C4-2B (cell line): ENCODE results near the gene MBL2.

ENCODE experiments used
- ZFX ChIP-seq: fragments of 450-650 bp; IDR thresholded peaks from 2 replicates; pipeline ENCODE4 v1.6.1; 2017
- TF ChIP-seq, protein P1 (sequence below): fragments of 450-650 bp; conservative IDR thresholded peaks from 2 replicates; pipeline ENCODE4 v1.5.1; 2017; ENCODE audit warnings: mild to moderate bottlenecking

DNA sequence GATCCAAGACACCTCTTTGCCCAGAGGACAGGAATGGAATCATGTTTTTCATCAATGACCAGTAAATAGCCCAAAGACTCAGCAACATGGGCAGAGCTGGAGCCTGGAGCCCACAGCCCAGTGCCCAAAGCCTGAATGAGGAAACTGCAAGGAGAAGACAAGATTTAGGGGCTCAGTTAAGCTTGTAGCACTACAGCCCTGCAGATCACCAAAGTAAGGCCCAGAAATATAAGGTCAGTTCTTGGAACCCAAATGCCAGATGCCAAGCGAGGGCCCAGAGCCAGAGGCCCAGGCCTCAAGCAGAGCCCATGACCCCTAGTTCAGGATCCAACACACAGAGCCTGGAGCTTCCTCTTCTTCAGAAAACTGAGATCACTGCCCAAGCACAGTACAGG lies 32.4 kb downstream of the MBL2 start:
- TF ChIP-seq, protein P1, sequence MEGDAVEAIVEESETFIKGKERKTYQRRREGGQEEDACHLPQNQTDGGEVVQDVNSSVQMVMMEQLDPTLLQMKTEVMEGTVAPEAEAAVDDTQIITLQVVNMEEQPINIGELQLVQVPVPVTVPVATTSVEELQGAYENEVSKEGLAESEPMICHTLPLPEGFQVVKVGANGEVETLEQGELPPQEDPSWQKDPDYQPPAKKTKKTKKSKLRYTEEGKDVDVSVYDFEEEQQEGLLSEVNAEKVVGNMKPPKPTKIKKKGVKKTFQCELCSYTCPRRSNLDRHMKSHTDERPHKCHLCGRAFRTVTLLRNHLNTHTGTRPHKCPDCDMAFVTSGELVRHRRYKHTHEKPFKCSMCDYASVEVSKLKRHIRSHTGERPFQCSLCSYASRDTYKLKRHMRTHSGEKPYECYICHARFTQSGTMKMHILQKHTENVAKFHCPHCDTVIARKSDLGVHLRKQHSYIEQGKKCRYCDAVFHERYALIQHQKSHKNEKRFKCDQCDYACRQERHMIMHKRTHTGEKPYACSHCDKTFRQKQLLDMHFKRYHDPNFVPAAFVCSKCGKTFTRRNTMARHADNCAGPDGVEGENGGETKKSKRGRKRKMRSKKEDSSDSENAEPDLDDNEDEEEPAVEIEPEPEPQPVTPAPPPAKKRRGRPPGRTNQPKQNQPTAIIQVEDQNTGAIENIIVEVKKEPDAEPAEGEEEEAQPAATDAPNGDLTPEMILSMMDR = no peak
- no peak for TF ChIP-seq ZFX
